ENCODE measurements around the gene SLC6A2.

The SLC6A2 gene

DNA sequence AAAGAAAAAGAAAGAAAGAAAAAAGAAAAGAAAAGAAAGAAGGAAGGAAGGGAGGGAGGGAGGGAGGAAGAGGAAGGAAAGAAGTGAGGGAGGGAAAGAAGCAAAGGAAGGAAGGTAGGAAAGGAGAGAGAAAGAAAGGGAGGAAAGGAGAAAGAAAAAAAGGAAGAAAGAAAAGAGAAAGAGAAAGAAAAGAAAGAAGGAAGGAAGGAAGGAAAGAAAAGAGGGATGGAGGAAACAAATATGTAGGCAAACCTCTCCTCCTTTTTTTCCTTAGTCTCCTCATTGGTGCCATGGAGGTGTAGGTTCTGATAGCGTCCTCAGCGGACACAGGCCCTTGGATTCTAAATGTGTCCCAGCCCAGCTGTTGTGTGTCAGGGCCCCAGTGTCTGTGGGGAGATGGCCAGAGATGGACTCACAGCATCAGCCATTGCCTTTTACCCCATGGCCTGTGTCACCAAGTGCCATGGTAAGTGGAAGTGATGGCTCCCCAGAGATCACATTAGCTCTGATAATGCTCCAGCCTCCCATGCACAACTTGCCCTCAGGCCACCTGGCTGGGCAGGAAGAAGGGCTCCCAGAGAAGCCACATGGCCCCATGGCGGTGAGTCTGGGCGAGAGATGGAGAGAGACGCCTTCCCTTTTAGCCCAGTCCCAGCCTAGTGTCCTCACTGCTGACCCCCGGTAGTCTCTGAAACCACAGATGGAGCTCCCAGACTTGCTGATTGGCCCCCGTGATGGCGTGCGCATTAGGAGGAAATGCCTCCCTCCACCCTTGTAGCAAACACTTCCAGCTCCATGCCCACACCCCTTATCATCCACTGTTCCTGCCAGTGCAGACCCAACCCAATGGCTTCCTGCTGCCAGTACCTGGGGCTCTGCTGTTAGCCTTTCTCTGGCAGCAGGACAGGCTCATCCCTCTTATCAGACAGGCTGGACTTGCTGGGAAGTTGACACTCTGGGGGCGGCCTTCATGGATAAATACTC, 3.7 kb upstream of the SLC6A2 start:
- no peak for DNase-seq

DNA sequence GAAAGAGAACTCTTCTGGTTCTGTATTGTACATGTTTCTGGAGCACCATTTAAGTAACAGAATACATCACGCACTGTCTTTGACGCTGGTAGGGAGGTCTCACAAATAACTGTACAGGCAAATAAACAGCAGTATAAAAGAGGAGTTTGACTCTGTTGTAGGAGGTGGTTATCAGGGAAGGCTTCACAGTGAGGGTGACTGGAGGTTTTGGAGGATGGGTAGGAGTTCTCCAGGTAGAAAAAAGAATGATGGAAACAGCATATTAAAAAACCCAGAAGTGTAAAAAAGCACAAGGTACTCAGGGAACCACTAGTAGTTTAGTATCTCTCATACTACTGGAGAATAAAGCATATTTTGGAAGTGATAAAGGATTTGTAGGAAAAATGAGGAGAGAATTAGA, 2.7 kb upstream of the SLC6A2 start:
- no peak for DNase-seq

DNA sequence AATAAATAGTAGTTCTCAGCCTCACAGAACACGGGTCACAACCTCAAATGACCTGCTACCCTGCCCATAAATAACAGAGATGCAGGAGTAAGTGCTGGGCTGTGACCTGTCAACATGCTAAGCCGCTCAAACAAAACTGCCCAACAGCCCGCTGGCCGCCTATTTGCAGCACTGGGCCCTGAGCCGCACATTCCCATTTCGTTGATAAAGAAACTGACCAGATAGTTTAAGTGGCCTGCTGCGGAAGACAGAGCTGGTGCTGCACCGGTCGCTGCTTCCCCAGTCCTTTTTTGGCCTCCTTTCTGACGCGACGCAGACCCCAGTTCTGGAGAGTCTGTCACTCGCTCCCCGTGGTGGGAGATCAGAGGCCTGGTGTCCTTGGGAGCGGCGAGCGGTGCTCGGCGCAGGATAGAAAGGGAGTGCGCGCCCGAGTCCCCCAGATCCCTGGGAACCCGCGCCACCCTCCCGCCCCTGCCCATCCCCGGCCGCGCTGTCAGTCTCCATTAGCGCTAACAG, 349 bp upstream of the SLC6A2 start:
- no peak for DNase-seq

DNA sequence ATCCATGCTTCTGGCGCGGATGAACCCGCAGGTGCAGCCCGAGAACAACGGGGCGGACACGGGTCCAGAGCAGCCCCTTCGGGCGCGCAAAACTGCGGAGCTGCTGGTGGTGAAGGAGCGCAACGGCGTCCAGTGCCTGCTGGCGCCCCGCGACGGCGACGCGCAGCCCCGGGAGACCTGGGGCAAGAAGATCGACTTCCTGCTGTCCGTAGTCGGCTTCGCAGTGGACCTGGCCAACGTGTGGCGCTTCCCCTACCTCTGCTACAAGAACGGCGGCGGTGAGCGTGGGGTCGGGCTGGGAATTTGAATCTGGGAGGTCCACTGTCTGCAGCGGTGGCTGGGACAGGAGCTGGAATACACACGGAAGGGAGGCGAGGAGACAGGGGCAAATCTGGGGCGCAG, 904 bp downstream of the SLC6A2 start:
- DNase-seq = no peak

DNA sequence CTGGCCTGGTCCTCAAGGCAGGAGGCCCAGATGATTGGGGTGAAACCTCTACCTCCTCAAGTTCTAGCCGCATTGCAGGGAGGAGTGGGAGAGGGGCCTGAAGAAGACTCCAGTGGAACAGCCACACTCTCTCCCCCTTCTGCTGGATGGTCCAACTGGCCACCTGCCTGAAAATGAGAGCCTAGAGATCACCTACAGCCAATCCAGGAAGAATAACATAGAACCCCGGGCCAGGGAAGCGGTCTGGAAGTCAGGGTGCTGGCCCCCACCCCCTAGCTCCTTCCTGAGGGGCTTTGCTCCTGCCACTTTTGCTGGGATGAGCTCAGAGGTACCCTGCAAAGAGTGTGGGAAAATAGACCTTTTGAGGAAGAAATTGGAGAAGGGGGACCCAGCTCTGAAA, 1.8 kb downstream of the SLC6A2 start:
- DNase-seq = no peak

DNA sequence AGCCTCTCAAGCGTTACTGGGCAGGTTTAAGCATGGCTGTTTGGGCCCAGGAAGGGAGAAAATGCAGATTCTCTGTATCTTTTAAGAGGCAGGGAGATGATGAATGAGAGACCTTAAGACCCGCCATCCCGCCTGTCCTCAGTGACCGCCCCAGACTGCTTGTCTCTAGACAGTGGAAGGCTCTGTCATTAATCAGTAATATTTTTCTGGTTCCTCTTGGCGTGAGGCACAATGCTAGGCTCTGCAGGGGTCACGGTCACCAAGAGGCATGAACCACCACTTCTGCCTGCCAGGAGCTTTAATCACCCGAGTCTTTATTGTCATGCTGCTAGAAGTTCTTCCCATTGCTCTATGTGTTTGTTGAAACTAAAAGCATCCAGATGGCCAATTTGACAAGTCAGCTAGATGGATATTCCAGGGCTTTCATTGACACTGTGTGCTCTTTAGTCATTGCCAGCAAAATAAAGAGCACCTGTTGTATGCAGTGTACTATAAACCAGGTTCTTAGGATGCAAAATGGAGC, 3.2 kb downstream of the SLC6A2 start:
- DNase-seq = no peak

DNA sequence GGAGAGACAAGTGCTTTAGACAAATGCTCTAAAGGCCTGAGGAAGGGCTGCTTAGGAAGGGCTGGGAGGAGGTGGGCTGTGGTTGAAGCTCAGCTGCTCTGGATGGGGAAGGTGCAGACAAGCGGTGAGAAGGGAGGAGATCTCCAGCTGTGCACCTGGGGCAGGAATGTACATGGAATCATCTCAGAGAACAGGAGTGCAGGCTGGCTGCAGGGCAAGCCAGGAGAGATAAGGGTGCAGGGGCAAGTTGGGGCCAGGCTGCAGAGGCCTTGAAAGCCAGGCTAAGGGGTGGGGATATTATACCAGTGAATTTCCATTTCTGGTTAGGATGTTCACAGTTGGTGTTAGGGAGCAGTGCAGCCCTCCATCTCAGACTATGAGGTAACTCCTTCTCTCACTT, 4.2 kb downstream of the SLC6A2 start:
- no peak for DNase-seq

DNA sequence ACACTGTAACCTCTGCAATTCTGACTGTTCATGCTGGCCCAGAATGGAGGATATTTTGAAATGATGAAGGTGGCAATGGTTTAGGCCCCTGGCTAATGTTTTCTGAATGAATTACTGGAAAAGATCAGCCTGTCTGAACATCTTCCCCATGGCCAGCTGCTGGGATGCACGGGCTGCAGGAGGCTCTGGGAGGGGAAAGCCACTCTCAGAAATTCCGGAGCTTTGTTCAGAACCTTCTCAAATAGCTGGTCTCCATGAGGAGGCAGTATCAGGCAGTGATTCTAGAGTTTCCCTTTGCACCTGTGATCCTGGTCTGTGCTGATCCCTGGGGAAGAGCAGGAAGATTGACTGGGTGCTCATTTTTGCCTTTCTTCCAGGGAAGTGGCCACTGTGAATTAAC, 5.0 kb downstream of the SLC6A2 start:
- DNase-seq = no peak

DNA sequence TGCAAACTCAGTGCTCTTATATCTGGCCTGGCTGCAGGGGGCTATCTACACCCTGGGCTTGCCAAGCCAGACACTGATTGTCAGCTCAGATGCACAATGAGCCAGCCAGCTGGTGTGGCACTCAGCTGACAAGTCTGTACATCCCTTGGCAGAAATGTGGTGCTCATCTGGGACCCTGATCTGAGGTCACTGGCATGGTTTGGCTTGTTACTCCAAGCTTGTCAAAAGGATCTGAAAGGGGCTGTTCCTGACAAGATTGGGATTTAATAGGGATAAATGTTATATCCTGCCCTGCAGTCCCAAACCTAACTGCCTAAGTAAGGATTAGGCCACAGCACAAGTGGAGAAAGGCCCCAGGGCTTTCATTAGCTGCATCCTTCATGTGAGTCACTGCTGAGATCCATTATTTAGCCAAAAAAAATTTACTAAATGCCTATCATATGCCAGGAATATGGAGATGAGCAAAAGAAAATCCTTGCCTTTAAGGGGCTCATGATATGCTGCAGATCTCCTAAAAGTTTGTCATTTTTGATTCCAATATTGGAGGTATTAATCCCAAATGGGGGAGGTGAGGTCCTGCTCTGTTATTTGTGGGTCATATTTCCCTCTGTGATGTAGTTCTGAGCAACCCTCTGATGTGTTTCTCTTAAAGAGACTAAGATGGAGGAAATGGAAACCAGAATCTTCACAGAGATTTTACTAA, 6.3 kb downstream of the SLC6A2 start:
- no peak for DNase-seq

DNA sequence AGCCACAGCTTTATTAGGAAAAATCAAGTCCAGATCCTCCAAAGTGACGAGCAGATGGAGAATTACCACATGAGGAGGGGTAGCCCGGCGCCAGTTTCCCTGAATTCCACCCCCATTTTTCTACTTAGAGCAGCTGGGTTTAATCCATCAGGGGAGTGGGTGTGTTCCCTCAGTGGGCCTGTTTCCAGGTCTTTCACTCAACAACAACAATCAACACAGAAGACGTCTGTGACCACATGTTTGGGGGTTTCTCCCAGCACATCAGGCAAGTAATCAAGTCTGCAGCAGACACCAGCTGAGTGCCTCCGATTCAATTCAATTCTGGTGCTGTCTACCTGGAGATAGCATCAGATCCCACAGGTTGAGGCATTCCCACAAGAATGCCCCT, 6.8 kb downstream of the SLC6A2 start:
- DNase-seq = no peak

DNA sequence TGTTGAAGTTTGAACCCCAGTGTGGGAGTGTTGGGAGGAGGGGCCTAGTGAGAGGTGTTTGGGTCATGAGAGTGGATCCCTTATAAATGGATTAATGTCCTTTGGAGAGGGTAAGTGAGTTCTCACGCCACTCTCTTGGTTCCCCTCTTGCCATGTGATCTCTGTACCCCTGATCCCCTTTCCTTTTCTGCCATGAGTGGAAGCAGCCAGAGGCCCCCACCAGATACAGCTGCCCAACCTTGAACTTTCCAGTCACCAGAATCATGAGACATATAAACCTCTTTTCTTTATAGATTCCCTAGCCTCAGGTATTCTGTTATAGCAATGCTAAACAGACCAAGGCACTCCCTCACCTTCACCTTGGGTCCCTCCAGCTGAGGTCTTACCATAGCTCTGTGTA, 7.4 kb downstream of the SLC6A2 start:
- DNase-seq = no peak

DNA sequence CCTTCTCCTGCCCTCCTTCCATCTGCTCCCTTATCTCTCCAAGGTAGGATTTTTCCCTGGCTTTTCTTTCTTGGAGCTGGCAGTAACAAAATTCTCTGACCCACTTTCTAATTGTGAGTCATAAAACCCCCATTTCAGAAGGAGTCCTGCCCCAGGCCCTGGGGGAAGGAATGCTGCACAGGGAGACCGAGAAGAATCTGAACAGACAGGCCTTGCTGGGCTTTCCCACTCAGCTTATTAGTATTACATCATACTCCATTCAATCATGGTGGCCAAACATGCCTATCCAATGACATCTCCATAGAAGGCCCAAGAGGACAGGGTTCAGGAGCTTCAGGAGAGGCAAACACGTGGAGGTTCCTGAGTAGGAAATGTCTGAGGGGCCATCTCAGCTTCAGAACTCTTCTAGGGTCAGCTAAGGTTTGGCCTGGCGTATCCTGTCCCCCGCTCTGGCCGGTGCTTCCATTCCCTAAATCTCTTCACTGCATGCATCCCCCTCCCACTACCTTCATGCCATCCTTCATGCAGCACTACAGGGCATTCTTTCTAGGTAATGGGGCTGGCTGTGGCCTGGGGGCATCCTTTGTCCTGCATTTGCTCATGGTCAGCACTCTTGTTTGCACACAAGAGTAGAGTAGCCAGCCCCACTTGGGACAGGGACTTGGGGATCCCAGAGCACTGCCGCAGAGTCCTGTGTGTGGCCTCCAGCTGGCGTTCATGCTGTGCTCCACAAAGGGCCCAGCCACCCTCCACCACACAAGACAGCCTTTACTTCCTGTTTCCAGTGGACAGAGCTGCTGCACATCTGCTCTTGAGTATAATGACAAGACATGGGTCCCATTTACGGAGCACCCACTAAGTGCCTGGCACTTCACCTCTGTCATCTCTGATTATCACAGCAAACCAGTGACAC, 8.2 kb downstream of the SLC6A2 start:
- no peak for DNase-seq

DNA sequence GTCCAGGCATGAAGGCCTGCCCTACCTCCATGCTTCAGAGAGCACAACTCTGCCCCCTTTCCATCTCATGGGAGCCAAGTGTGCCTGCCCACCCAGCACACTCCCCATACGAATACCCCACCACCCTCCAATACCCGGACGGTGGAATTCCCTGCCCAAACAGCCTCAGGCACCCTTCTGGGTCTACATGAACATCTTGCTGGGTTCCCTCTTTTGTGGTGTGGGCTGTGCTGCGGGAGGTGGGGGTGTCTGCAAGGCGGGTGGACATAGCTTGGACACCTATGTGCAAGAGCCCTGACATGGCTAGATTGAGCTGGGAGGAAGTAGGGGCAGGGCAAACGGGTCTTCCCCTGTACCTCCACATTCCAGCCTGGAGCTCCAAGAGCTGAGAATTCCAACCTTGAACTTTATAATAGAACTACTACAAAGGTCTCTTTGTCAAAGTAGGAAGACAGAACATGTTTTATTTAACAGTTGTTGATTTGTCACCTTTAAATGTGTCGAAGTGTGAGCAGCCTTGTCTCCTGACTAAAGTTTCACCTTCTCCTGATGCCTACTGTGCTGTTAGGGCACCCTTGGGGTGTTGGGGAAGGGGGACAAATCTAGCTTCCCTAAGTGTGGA, 9.1 kb downstream of the SLC6A2 start:
- DNase-seq = no peak

DNA sequence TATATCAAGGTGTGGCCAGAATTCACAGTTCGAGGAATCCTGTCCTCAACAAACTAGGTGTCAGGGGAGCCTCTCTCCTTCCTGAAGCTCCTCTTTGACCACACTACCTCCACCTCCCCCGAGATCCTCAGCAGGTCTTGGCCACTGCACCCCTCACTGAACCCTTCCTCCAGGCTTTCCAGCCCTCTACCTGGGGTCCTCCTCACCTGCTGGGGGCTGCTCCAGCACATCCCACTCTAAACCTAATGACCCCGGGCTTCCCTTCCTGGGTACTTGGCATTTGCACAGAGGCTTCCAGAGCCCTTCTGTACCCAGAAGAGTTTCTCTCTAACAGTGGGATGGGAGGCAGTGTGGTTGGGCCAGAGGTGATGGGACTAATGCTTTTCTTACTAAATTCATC, 9.7 kb downstream of the SLC6A2 start:
- no peak for DNase-seq

DNA sequence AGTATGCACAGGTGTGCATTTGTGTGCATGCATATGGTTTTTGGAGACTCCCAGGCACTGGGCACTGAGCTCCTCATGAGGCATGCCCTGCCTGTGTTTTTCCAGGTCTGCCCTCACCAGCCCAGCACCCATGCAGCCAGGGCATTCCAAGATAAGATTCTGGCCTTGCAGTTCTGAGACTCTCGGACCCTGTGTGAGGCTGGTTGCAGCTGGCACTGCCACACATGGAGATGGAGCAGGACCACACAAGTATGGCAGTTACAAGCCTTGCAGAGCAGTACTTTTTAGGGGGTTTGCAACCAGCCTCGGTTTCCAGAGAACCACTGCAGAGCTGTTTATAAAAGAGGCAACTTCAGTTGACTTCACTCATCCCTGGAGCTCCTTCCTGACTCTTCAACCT, 10.2 kb downstream of the SLC6A2 start:
- no peak for DNase-seq

DNA sequence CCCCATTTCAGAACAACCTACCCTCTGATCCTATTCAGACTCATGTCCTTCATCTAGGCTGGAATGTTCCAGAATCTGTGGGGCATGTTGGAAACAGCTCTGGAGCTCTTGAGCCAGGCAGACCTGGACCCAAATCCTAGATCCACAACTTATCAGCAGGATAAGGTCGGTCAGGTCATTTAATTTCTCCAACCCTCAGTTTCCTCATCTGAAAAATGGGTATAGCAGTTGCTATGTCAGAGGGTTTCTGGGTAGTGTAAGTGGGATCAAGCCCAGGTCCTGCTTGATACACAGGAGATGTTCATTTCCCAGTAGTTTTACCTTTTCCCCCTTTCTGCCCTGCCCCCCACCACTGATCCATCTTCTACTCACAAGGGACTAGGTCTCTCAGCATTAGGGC, 12.0 kb downstream of the SLC6A2 start:
- DNase-seq = no peak

DNA sequence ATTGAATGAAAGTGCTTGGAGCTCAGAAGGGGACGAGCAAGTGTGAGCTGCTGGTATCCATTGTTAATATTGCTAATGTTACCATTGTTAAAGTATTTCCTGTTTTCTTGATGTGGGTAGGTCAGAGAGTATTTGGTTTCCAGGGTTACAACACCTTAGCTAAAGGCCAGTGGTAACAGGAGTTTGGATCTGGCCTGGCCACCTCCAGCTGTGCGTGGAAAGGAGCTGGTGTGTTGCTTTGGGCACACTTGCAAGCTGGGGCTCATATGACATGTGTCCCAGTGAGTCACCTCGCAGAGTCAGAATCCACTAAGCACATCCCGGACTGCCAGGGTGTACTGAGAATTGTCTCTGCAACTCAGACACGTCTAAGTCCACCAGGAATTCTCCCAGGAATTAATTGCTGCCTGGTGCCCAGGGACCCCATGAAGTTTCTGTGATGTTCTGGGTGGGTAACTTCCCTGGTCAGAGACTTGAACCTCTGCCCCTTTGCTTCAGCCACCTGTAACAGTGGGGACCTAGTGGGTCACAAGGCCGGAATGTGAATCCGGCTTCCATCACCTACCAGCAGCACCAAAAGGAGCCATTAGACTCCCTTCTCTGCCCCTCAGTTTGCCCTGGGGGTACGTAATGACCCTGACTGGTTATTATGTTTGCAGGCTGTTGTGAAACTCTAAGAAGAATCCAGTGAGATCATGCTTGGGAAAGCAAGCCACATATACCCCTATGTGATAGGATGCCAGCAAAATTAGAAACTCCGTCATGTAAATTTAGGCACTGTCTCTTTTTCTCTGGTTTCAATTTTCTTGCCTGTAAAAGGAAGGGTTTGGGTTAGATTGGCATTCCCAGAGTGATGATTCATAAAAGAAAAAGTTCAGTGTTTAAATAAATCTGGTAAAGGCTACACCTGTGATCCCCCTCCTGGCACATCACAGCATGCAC, 12.8 kb downstream of the SLC6A2 start:
- DNase-seq = no peak

DNA sequence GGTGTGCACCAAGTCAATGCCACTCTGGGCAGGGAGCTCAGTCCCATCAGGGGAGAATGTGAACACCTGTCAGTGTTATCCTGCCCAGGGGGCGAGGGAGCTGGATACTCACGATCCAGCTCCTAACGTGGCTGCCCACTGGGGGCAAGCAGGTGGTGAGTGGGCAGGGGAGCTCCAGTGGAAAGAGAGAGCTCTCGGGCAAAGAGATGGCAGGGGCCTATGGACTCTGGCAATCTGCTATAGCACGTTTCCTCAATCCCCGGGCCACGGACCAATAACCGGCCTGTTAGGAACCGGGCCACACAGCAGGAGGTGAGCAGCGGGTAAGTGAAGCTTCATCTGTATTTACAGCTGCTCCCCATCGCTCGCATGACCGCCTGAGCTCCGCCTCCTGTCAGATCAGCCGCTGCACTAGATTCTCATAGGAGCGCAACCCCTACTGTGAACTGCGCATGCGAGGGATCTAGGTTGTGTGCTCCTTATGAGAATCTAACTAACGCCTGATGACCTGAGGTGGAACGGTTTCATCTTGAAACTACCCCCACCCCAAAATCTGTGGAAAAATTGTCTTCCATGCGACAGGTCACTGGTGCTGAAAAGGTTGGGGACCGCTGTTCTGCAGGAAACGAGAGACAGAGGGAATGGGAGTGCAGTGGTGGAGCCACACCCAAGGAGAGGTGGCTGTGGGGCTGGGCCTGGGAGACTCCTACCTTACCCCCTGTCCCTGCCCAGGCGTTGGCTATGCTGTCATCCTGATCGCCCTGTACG, 15.6 kb downstream of the SLC6A2 start:
- DNase-seq = no peak

DNA sequence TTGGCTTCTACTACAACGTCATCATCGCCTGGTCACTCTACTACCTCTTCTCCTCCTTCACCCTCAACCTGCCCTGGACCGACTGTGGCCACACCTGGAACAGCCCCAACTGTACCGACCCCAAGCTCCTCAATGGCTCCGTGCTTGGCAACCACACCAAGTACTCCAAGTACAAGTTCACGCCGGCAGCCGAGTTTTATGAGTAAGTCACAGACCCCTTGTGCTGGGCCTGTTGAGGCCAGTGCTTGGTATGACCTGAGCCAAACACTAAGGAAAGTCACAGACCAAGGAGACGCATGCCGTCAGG, 16.1 kb downstream of the SLC6A2 start:
- no peak for DNase-seq

DNA sequence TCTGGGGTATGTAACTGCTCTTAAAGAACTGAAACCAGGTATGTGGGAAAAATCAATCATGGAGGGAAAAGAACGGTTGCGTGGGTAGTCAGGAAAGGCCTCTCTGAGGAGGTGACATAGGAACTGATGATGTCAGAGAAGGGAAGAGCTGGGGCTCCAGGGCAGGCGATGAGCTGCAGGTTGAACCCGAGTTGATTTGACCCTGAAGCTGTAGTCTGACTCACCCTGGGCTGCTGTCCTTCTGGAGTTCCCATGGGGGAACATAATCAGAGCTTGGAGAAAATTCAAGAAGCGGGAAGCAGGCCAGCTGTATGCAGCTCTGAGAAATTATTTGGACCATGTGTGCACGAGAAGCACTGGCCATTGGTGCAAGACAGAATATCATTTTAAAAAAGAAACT, 16.7 kb downstream of the SLC6A2 start:
- no peak for DNase-seq

Data from central memory CD4-positive, alpha-beta T cell (primary cell).